Left cardiac atrium (tissue), 4 donors: ENCODE results near the gene GCNT1. TPM values are rescaled to one million over a fixed set of nuclear protein-coding genes. Genes with fewer than 3 reads are reported as not detected.
"Not testable (repeated sequence)": the region's sequence is repeated elsewhere in the genome, so short reads cannot be mapped to it uniquely, and the experiment has no call there.

Experiments
- ATAC-seq, 2 donors: fragments of 200-7000 bp; cut with Tn5 transposase; one replicate each; pipeline ENCODE4 v1.9.1; 2020; ENCODE audit warnings: mild to moderate bottlenecking in 2 of 2, moderate library complexity in 2 of 2
- DNase-seq: peaks from one replicate; pipeline ENCODE4 v3.0.0-alpha.2; 2020
- intact Hi-C, 2 donors: fragments of 100-400 bp; cut with DNase I; formaldehyde crosslinking; loops; one replicate each; pipeline versions ENCODE4 v1.14.1 to v1.15.1; 2022 to 2023
- long read RNA-seq: library from polyadenylated mRNA; unstranded; transcript quantifications from one replicate; pipeline ENCODE4 v2.0.0, GENCODE V29; 2021
- total RNA-seq, 2 donors: library from RNA; stranded (reverse); fragmentation: NEBNext Ultra II Directional; extraction: Animal tissue kit (Norgen Biotek cat#: 25700); gene quantifications; one replicate each; pipeline ENCODE4 v1.2.1, GENCODE V29; 2021
- donor health status: DM: no; HTN: yes; CAD: no.
- donor health status: DM: no; HTN: yes; CAD: no; lungs with severe emphysema.
- donor health status: DM: yes; HTN: yes; CAD: no.
- donor health status: Dilated cardiomyopathy.

The GCNT1 gene
- 1 to 10 TPM; 4.3 to 8.4 TPM for total RNA-seq
- long read RNA-seq, full-length matches to known transcripts: 3 of 3 reads
- long read RNA-seq, partial matches to known transcripts: 0 of 3 reads
- long read RNA-seq, other reads (novel, unspliced or antisense): 0 of 3 reads

GRCh38 chr9:76458903-76459693 is at the start of gene GCNT1:
TSS of gene GCNT1 (plus strand) at chr9:76459182. CDS start at chr9:76502382, 43,200 bp downstream.
- ATAC-seq (peak; percentile 96 to 98), DNase-seq (peak; percentile 86)
- intact Hi-C loops: no loop called here

- DNase-seq (no peak), ATAC-seq (no peak)
- intact Hi-C loops: no loop called here
Observed at GRCh38 chr9:76412638-76413037, 46.3 kb upstream of the GCNT1 start.

GRCh38 chr9:76413658-76414057 is 45.3 kb upstream of the GCNT1 start:
- no peak for DNase-seq
- ATAC-seq: no peak
- intact Hi-C loops: no loop called here

DNA sequence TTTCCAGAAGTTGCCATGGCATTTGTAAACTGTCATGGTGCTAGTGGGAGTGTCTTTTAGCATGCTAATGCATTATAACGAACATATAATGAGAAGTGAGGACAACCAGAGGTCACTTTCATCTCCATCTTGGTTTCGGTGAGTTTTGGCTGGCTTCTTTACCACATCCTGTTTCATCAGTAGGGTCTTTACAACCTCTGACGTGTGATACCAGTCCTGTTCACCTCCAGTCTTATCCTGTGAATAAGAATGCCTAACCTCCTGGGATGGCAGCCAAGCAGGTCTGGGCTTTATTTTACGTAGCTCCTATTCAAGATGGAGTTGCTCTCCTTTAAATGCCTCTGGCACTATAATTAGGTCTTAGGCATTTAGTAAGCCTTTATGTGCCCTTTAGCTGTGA is 44.3 kb upstream of the GCNT1 start:
- intact Hi-C loops: no loop called here
- DNase-seq: no peak
- ATAC-seq: no peak

- DNase-seq: no peak
- ATAC-seq: no peak
- intact Hi-C loops: no loop called here
Observed at GRCh38 chr9:76415154-76415553, 43.8 kb upstream of the GCNT1 start.

GRCh38 chr9:76415731-76416130 is 43.3 kb upstream of the GCNT1 start:
- DNase-seq (no peak), ATAC-seq (no peak)
- intact Hi-C loops: no loop called here

- intact Hi-C loops: no loop called here
- ATAC-seq (no peak), DNase-seq (no peak)
Observed at GRCh38 chr9:76417394-76417793, 41.6 kb upstream of the GCNT1 start.

GRCh38 chr9:76419782-76420380 is 39.1 kb upstream of the GCNT1 start:
- ATAC-seq: peak in 1 of 2 donors; percentile 34
- no peak for DNase-seq
- intact Hi-C loops: no loop called here

DNA sequence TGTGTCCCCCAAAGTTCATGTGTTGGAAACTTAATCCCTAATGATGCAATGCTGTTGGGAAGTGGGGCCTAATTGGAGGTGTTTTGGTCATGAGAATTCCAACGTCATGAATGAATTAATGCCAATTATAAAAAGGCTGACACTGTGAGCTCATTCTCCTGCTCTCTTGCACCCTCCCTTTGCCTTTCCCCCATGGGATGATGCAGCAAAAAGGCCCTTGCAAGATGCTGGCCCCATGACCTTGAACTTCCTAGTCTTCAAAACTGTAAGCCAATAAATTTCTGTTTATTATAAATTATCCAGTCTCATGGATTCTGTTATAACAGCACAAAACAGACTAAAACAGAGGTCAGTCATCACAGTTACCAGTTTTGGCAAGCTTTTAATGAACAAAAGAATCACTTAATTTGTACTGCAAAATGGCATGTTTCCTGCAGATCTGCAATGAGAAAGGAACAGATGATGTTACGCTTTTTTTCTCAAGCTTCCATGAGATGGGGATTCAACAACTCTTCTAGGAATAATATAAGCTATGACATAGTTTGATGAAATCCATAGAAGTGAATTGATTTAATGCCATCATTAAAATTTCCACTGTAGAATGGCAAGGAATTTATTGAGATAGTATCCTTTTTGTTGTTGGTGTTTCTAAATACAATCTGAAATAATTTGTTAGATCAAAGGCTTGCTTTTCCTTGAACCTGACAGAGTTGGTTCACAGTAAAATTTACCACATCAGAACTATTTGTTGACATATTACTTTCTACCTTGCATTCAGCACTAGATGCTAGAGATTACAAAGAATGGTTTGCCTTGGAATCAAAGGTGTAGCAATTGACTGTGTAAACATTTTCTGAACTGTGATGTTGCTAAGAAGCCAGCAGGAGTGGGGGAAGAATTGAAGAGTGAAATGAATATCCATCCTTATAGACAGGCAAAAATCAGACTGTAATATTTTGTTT is 35.5 kb upstream of the GCNT1 start:
- intact Hi-C loops: no loop called here
- DNase-seq (no peak), ATAC-seq (no peak)

DNA sequence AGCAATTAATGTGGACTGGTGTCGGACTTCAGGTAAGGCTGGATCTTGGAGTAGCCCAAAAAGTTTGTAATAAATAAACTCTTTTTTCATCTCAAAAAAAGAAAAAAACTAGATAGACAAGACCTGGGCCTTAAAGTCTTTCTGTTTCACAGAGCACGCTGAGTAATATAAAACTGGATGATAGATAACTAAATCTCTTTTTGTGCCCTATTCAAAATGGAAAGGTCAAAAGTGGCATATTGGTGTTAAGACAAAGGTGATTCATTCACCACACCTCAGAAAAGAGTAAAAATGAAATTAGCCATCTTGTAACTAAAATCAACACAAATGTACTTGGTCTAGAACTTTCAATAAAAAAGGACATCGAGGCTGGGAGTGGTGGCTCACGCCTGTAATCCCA is 34.5 kb upstream of the GCNT1 start:
- intact Hi-C loops: no loop called here
- ATAC-seq (no peak), DNase-seq (no peak)

DNA sequence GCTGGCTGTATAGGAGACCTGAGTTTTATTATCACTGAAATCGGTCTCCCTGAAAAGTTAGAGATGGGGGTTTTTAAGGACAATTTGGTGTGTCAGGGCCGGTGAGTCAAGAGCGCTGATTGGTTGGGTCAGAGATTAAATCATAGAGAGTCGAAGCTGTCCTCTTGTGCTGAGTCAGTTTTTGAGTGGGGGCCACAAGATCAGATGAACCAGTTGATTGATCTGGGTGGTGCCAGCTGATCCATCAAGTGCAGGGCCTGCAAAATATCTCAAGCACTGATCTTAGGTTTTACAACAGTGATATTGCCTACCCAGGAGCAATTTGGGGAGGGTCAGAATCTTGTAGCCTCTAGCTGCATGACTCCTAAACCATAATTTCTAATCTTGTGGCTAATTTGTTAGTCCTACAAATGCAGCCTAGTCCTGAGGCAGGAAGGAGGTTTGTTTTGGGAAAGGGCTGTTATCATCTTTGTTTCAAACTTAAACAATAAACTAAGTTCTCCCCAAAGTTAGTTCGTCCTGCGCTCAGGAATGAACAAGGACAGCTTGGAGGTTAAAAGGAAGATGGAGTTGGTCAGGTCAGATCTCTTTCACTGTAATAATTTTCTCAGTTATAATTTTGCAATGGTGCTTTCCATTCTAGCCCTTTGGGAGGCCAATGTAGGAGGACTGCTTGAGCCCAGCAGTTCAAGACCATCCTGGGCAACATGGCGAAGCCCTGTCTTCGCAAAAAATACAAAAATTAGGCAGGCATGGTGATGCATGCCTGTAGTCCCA is 33.1 kb upstream of the GCNT1 start:
- intact Hi-C loops: no loop called here
- no peak for DNase-seq
- no peak for ATAC-seq

- DNase-seq (no peak), ATAC-seq (no peak)
- intact Hi-C loops: no loop called here
Observed at GRCh38 chr9:76426807-76427419, 32.1 kb upstream of the GCNT1 start.

- no peak for ATAC-seq
- DNase-seq: no peak
- intact Hi-C loops: no loop called here
Observed at GRCh38 chr9:76431601-76432000, 27.4 kb upstream of the GCNT1 start.

GRCh38 chr9:76433406-76433805 is 25.6 kb upstream of the GCNT1 start:
- intact Hi-C loops: no loop called here
- DNase-seq: no peak
- ATAC-seq: no peak

DNA sequence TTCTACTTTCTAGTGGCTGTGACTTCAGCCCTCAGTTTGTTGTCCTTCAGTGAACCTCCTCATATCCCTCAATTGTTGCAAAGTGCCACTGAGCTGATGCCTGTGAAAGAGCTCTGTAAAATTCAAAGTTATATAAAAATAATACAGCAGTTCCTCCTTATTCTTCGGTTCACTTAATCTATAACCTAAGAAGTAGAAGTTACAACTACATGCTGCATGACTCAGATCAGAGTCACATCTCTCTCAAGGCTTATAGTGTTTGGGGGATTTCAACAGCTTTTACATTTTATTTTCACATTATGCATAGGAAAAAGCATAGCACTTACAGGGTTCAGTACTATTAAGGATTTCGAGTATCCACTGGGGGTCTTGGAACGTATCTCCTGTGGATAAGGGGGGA is 25.1 kb upstream of the GCNT1 start:
- DNase-seq: no peak
- no peak for ATAC-seq
- intact Hi-C loops: no loop called here

- DNase-seq, ATAC-seq, intact Hi-C loops: not testable (repeated sequence)
Observed at GRCh38 chr9:76434897-76435296, 24.1 kb upstream of the GCNT1 start.

DNA sequence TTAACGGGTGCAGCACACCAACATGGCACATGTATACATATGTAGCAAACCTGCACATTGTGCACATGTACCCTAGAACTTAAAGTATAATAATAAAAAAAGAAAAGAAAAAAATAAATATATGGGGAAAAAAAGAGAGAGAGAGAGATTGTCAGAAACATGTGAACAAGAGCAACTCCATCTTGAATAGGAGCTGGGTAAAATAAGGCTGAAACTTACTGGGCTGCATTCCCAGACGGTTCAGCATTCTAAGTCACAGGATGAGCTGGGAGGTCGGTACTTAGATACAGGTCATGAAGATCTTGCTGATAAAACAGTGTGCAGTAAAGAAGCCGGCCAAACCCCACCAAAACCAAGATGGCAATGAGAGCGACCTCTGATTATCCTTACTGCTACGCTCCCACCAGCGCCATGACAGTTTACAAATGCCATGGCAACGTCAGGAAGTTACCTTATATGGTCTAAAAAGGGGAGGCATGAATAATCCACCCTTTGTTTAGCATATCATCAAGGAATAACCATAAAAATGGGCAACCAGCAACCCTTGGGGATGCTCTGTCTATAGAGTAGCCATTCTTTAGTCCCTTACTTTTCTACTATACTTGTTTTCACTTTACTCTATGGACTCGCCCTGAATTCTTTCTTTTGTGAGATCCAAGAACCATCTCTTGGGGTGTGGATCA is 21.8 kb upstream of the GCNT1 start:
- not testable (repeated sequence) for DNase-seq

More for the DNA sequence above, 21.8 kb upstream of the GCNT1 start:
- ATAC-seq, intact Hi-C loops: not testable (repeated sequence)
